Measurements from ENCODE around the gene ATXN1.

Gene ATXN1

DNA sequence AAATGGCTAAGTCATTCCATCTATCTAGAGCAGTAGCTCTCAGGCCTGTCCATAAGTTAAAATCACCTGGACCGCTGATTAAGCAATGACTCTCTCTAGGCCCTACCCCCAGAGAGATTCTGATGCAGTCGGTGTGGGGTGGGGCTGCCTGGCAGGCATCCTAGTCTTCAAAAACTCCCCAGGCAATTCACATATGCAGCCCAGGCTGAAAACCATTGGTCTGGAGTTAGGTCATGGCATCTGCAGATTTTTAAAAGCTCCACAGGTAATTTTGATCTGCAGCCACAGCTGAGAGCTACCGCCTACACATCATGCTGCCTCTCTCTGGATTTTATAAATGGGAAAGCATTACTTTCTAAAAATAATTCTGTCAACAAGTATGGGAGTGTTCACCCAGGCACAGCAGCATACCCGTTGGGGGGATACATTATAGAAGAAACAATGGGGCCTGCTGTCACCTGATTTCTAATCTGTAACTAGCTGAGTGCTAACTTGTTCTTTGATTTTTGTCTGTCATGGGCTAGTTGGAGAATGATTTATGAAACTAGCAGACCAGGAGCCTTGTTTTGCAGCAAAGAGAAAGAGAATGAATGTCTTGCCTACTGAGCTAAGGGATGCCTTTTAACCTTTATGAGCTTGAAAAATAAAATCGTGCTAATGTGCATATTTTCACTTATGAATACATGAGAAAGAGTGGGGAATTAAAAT, 44.1 kb upstream of the ATXN1 start:
- ChIA-PET CTCF (interaction anchor here (0.7 to 1.4 kb wide), 7 partner anchors 12 to 109 kb away, joined by 3 read pairs; no protein-coding TSS in a partner anchor), POLR2A (no interaction called here)
- no peak for DNase-seq (ENCODE audit: extremely low spot score)
- TF ChIP-seq BHLHE40 (IDR thresholded peaks at IDR 0.05; ENCODE audit: borderline replicate concordance) (no peak), FOXM1 (IDR thresholded peaks at IDR 0.05; ENCODE audit: borderline replicate concordance) (no peak), FOXA1 (IDR thresholded peaks at IDR 0.05) (no peak), NFRKB (IDR thresholded peaks at IDR 0.05) (no peak)
- TF ChIP-seq, protein P1, sequence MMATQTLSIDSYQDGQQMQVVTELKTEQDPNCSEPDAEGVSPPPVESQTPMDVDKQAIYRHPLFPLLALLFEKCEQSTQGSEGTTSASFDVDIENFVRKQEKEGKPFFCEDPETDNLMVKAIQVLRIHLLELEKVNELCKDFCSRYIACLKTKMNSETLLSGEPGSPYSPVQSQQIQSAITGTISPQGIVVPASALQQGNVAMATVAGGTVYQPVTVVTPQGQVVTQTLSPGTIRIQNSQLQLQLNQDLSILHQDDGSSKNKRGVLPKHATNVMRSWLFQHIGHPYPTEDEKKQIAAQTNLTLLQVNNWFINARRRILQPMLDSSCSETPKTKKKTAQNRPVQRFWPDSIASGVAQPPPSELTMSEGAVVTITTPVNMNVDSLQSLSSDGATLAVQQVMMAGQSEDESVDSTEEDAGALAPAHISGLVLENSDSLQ (IDR thresholded peaks at IDR 0.05): peak; percentile 94

- DNase-seq (ENCODE audit: extremely low spot score): no peak
- no peak for TF ChIP-seq FOXM1 (IDR thresholded peaks at IDR 0.05; ENCODE audit: borderline replicate concordance)
- no peak for TF ChIP-seq LEF1 (IDR thresholded peaks at IDR 0.05; ENCODE audit: borderline replicate concordance)
- TF ChIP-seq L3MBTL2 (conservative IDR thresholded peaks at IDR 0.05): no peak
- TF ChIP-seq CTBP1 (IDR thresholded peaks at IDR 0.05; ENCODE audit: borderline replicate concordance): no peak
- POLR2A ChIA-PET: no interaction called here
- CTCF ChIA-PET: interaction anchor here (0.6 to 1.4 kb wide), 7 partner anchors 12 to 161 kb away, joined by 3 to 4 read pairs (median 3); no protein-coding TSS in a partner anchor
These were observed 43.4 kb upstream of the ATXN1 start for GRCh38 chr6:16804546-16805242.

DNA sequence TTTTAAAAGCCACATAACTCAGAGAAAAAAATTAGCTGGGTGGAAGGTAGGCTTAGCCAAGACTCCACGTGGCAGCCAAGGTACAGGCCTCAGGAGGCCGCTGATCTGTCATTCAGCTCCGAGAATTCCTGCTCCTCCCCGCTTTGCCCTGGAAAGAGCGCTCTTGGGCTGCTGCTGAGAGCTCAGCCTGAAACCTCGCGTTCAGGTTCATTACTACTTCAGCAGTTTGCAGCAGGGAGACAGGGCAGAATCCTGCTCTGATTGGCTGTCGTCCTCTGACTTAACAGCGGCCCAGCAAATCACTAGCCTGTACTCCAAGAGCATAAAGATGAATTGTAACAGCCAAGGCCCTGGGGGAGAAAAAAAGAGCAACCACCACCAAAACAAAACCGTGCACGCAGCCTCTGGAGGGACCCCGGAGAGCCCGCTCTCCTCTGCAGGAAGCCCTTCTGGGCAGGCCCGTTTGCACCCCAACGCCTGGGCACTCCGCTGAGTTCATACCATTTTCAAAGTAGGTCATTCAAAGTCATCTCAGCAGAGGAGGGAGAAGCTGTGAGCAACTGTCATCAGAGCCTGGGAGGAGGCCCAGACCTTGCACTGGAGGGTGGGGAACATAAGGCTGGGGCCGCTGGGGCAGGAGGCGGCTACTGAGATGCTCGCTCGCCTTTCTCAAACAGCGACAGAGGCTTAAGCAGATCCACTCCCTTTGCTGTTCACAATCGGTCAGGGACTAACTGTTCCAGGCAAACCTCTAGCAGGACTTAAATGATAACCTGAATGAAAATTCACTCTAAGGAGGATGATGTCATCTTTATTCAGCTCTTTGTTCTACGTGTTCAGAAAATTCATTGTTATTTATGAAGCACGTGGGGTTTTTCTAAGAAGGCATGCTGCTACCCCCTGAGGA, 42.3 kb upstream of the ATXN1 start:
- POLR2A ChIA-PET: interaction anchor here (0.5 kb wide), 1 partner anchor 35 kb away, joined by 3 read pairs; no protein-coding TSS in a partner anchor
- CTCF ChIA-PET: interaction anchor here (0.9 to 1.1 kb wide), 3 partner anchors 15 to 162 kb away, joined by 3 to 4 read pairs (median 3); no protein-coding TSS in a partner anchor
- peak; percentile 75 for DNase-seq (ENCODE audit: extremely low spot score)

GRCh38 chr6:16802071-16802470, 40.8 kb upstream of the ATXN1 start:
- DNase-seq (ENCODE audit: extremely low spot score): no peak
- ChIA-PET POLR2A (interaction anchor here (0.7 kb wide), 2 partner anchors 56 to 187 kb away, joined by 3 to 4 read pairs; no protein-coding TSS in a partner anchor), CTCF (interaction anchor here (0.7 kb wide), 3 partner anchors 164 to 1041 kb away, joined by 3 to 4 read pairs (median 3); no protein-coding TSS in a partner anchor)
- TF ChIP-seq ELF4 (IDR thresholded peaks at IDR 0.05) (no peak), ARNT (IDR thresholded peaks at IDR 0.05) (no peak), FOXK2 (IDR thresholded peaks at IDR 0.05) (no peak), BHLHE40 (IDR thresholded peaks at IDR 0.05; ENCODE audit: borderline replicate concordance) (no peak), LEF1 (IDR thresholded peaks at IDR 0.05; ENCODE audit: borderline replicate concordance) (no peak), HDGF (IDR thresholded peaks at IDR 0.05; ENCODE audit: borderline replicate concordance) (no peak), CTBP1 (IDR thresholded peaks at IDR 0.05; ENCODE audit: borderline replicate concordance) (no peak)

More for the DNA sequence above, 42.3 kb upstream of the ATXN1 start:
- TF ChIP-seq, protein P1 (IDR thresholded peaks at IDR 0.05): peak; percentile 95
- TF ChIP-seq FOXK2 (IDR thresholded peaks at IDR 0.05) (no peak), LEF1 (IDR thresholded peaks at IDR 0.05; ENCODE audit: borderline replicate concordance) (peak; percentile 35; the same call in 1 of the 2 replicates), L3MBTL2 (conservative IDR thresholded peaks at IDR 0.05) (peak; percentile 66)

GRCh38 chr6:16800942-16801341, 39.7 kb upstream of the ATXN1 start:
- no peak for DNase-seq (ENCODE audit: extremely low spot score)
- CTCF ChIA-PET: interaction anchor here (0.6 to 0.9 kb wide), 2 partner anchors 25 to 393 kb away, joined by 3 to 4 read pairs; no protein-coding TSS in a partner anchor
- POLR2A ChIA-PET: no interaction called here
- TF ChIP-seq TARDBP (IDR thresholded peaks at IDR 0.05): no peak
- no peak for TF ChIP-seq SUZ12 (IDR thresholded peaks at IDR 0.05)
- no peak for TF ChIP-seq SP1 (IDR thresholded peaks at IDR 0.05)
- TF ChIP-seq ELF4 (IDR thresholded peaks at IDR 0.05): no peak
- no peak for TF ChIP-seq HDGF (IDR thresholded peaks at IDR 0.05; ENCODE audit: borderline replicate concordance)
- no peak for TF ChIP-seq NFRKB (IDR thresholded peaks at IDR 0.05)
- TF ChIP-seq ARNT (IDR thresholded peaks at IDR 0.05): no peak
- no peak for TF ChIP-seq CTBP1 (IDR thresholded peaks at IDR 0.05; ENCODE audit: borderline replicate concordance)
- TF ChIP-seq FOXK2 (IDR thresholded peaks at IDR 0.05): no peak
- TF ChIP-seq BHLHE40 (IDR thresholded peaks at IDR 0.05; ENCODE audit: borderline replicate concordance): no peak
- no peak for TF ChIP-seq L3MBTL2 (conservative IDR thresholded peaks at IDR 0.05)
- TF ChIP-seq, protein P1 (IDR thresholded peaks at IDR 0.05): no peak
- no peak for TF ChIP-seq ZNF384 (IDR thresholded peaks at IDR 0.05)
- no peak for TF ChIP-seq FOXM1 (IDR thresholded peaks at IDR 0.05; ENCODE audit: borderline replicate concordance)
- TF ChIP-seq FOXA1 (IDR thresholded peaks at IDR 0.05): no peak
- no peak for TF ChIP-seq LEF1 (IDR thresholded peaks at IDR 0.05; ENCODE audit: borderline replicate concordance)

All from HEK293T (cell line).